Measurements from ENCODE around the gene THSD4.

Gene THSD4

GRCh38 chr15:71501344-71502076, 386.2 kb downstream of the THSD4 start:
- ATAC-seq (ENCODE audit: low read depth), result no peak
- no peaks in the 10 kb centered on the region for H3K36me3 Mint-ChIP-seq
- H3K27ac Mint-ChIP-seq, result no peak overlapping the region
- H3K27me3 Mint-ChIP-seq, result peaks cover 5% of the 10 kb centered on the region
- peaks cover 12% of the 10 kb centered on the region for H3K9me3 Mint-ChIP-seq
- no peak for DNase-seq (ENCODE audit: low spot score in 2 of 2)
- H3K4me1 Mint-ChIP-seq, result no peaks in the 10 kb centered on the region
- no peak overlapping the region for H3K4me3 Mint-ChIP-seq

GRCh38 chr15:71502077-71502432, 386.8 kb downstream of the THSD4 start:
- H3K4me1 Mint-ChIP-seq, result no peaks in the 10 kb centered on the region
- peaks cover 12% of the 10 kb centered on the region for H3K9me3 Mint-ChIP-seq
- H3K27me3 Mint-ChIP-seq, result peaks cover 5% of the 10 kb centered on the region
- H3K36me3 Mint-ChIP-seq, result no peaks in the 10 kb centered on the region
- no peak for DNase-seq (ENCODE audit: low spot score in 2 of 2)
- H3K4me3 Mint-ChIP-seq, result no peak overlapping the region
- no peak for ATAC-seq (ENCODE audit: low read depth)
- H3K27ac Mint-ChIP-seq, result no peak overlapping the region

- DNase-seq (ENCODE audit: low spot score in 2 of 2) (no peak), ATAC-seq (ENCODE audit: low read depth) (no peak)
- Mint-ChIP-seq H3K9me3 (peaks cover 2% of the 10 kb centered on the region), H3K4me3 (no peak overlapping the region), H3K27me3 (peaks cover 5% of the 10 kb centered on the region), H3K36me3 (no peaks in the 10 kb centered on the region), H3K4me1 (no peaks in the 10 kb centered on the region), H3K27ac (no peak overlapping the region)
Observed at GRCh38 chr15:71505962-71506361, 390.7 kb downstream of the THSD4 start.

GRCh38 chr15:71506946-71507345, 391.7 kb downstream of the THSD4 start:
- no peak overlapping the region for H3K4me3 Mint-ChIP-seq
- no peaks in the 10 kb centered on the region for H3K4me1 Mint-ChIP-seq
- ATAC-seq (ENCODE audit: low read depth) (no peak), DNase-seq (ENCODE audit: low spot score in 2 of 2) (no peak)
- no peaks in the 10 kb centered on the region for H3K36me3 Mint-ChIP-seq
- peaks cover 3% of the 10 kb centered on the region for H3K27me3 Mint-ChIP-seq
- H3K9me3 Mint-ChIP-seq, result no peaks in the 10 kb centered on the region
- no peak overlapping the region for H3K27ac Mint-ChIP-seq

- no peaks in the 10 kb centered on the region for H3K9me3 Mint-ChIP-seq
- no peaks in the 10 kb centered on the region for H3K36me3 Mint-ChIP-seq
- peaks cover 3% of the 10 kb centered on the region for H3K27me3 Mint-ChIP-seq
- ATAC-seq (ENCODE audit: low read depth), result no peak
- H3K4me3 Mint-ChIP-seq, result no peak overlapping the region
- no peaks in the 10 kb centered on the region for H3K4me1 Mint-ChIP-seq
- no peak for DNase-seq (ENCODE audit: low spot score in 2 of 2)
- H3K27ac Mint-ChIP-seq, result no peak overlapping the region
Observed at GRCh38 chr15:71508081-71508682, 392.9 kb downstream of the THSD4 start.

- Mint-ChIP-seq H3K36me3 (no peaks in the 10 kb centered on the region), H3K4me3 (no peak overlapping the region), H3K9me3 (no peaks in the 10 kb centered on the region), H3K27ac (no peak overlapping the region), H3K4me1 (no peaks in the 10 kb centered on the region), H3K27me3 (peaks cover 5% of the 10 kb centered on the region)
- DNase-seq (ENCODE audit: low spot score in 2 of 2), result no peak
- no peak for ATAC-seq (ENCODE audit: low read depth)
Observed at GRCh38 chr15:71509139-71509538, 393.9 kb downstream of the THSD4 start.

- no peaks in the 10 kb centered on the region for H3K36me3 Mint-ChIP-seq
- no peak overlapping the region for H3K27ac Mint-ChIP-seq
- H3K4me3 Mint-ChIP-seq, result no peak overlapping the region
- H3K27me3 Mint-ChIP-seq, result peaks cover 5% of the 10 kb centered on the region
- ATAC-seq (ENCODE audit: low read depth) (no peak), DNase-seq (ENCODE audit: low spot score in 2 of 2) (no peak)
- H3K4me1 Mint-ChIP-seq, result no peaks in the 10 kb centered on the region
- no peaks in the 10 kb centered on the region for H3K9me3 Mint-ChIP-seq
Observed at GRCh38 chr15:71510763-71511162, 395.5 kb downstream of the THSD4 start.

- Mint-ChIP-seq H3K36me3 (no peaks in the 10 kb centered on the region), H3K27me3 (peaks cover 5% of the 10 kb centered on the region), H3K4me1 (no peaks in the 10 kb centered on the region), H3K27ac (no peak overlapping the region), H3K9me3 (no peaks in the 10 kb centered on the region), H3K4me3 (no peak overlapping the region)
- DNase-seq (ENCODE audit: low spot score in 2 of 2) (no peak), ATAC-seq (ENCODE audit: low read depth) (no peak)
Observed at GRCh38 chr15:71511796-71512681, 396.8 kb downstream of the THSD4 start.

- Mint-ChIP-seq H3K4me3 (no peak overlapping the region), H3K27me3 (peaks cover 7% of the 10 kb centered on the region), H3K36me3 (no peaks in the 10 kb centered on the region)
Observed at GRCh38 chr15:71512682-71513006, 397.4 kb downstream of the THSD4 start.

GRCh38 chr15:71515375-71516186, 400.3 kb downstream of the THSD4 start:
- H3K27ac Mint-ChIP-seq, result no peak overlapping the region
- no peak for ATAC-seq (ENCODE audit: low read depth)
- H3K4me1 Mint-ChIP-seq, result no peaks in the 10 kb centered on the region
- no peaks in the 10 kb centered on the region for H3K36me3 Mint-ChIP-seq
- DNase-seq (ENCODE audit: low spot score in 2 of 2), result no peak
- H3K9me3 Mint-ChIP-seq, result no peaks in the 10 kb centered on the region
- H3K4me3 Mint-ChIP-seq, result no peak overlapping the region
- peaks cover 12% of the 10 kb centered on the region for H3K27me3 Mint-ChIP-seq

More at GRCh38 chr15:71512682-71513006, 397.4 kb downstream of the THSD4 start:
- Mint-ChIP-seq H3K27ac (no peak overlapping the region), H3K9me3 (no peaks in the 10 kb centered on the region), H3K4me1 (no peaks in the 10 kb centered on the region)
- DNase-seq (ENCODE audit: low spot score in 2 of 2), result no peak
- ATAC-seq (ENCODE audit: low read depth), result no peak

GRCh38 chr15:71517751-71518150, 402.5 kb downstream of the THSD4 start:
- H3K4me1 Mint-ChIP-seq, result no peaks in the 10 kb centered on the region
- no peaks in the 10 kb centered on the region for H3K9me3 Mint-ChIP-seq
- peaks cover 13% of the 10 kb centered on the region for H3K27me3 Mint-ChIP-seq
- no peak overlapping the region for H3K4me3 Mint-ChIP-seq
- ATAC-seq (ENCODE audit: low read depth) (no peak), DNase-seq (ENCODE audit: low spot score in 2 of 2) (no peak)
- no peak overlapping the region for H3K27ac Mint-ChIP-seq
- no peaks in the 10 kb centered on the region for H3K36me3 Mint-ChIP-seq

- ATAC-seq (ENCODE audit: low read depth) (no peak), DNase-seq (ENCODE audit: low spot score in 2 of 2) (no peak)
- no peaks in the 10 kb centered on the region for H3K36me3 Mint-ChIP-seq
- no peak overlapping the region for H3K27ac Mint-ChIP-seq
- no peaks in the 10 kb centered on the region for H3K4me1 Mint-ChIP-seq
- no peaks in the 10 kb centered on the region for H3K9me3 Mint-ChIP-seq
- H3K27me3 Mint-ChIP-seq, result peaks cover 14% of the 10 kb centered on the region
- H3K4me3 Mint-ChIP-seq, result no peak overlapping the region
Observed at GRCh38 chr15:71518661-71519060, 403.4 kb downstream of the THSD4 start.

- Mint-ChIP-seq H3K27ac (no peak overlapping the region), H3K4me3 (no peak overlapping the region), H3K27me3 (peaks cover 11% of the 10 kb centered on the region), H3K36me3 (no peaks in the 10 kb centered on the region), H3K4me1 (no peaks in the 10 kb centered on the region), H3K9me3 (no peaks in the 10 kb centered on the region)
- DNase-seq (ENCODE audit: low spot score in 2 of 2) (no peak), ATAC-seq (ENCODE audit: low read depth) (no peak)
Observed at GRCh38 chr15:71526060-71526820, 411.0 kb downstream of the THSD4 start.

All from memory B cell (primary cell).